A549 (cell line): ENCODE results near the gene KCNJ10. TPM values are rescaled to one million over a fixed set of nuclear protein-coding genes. Genes with fewer than 3 reads are reported as not detected.
"Not testable (repeated sequence)": the region's sequence is repeated elsewhere in the genome, so short reads cannot be mapped to it uniquely, and the experiment has no call there.

Source experiments
- ATAC-seq, 2 experiments: fragments of 200-7000 bp in 1 of 2; fragments of >200 bp in 1 of 2; cut with Nextera tagmentation in 1 of 2; cut with Tn5 transposase in 1 of 2; 3 replicates each; pipeline versions ENCODE4 v1.8.0 to v1.9.1; 2018 to 2020; ENCODE audit warnings: mild to moderate bottlenecking in 1 of 2, moderate library complexity in 1 of 2
- CTCF ChIA-PET: fragments of 300-600 bp; sonication (Branson Sonifier 250); formaldehyde crosslinking; extraction: SDS; loops from one replicate; lab custom pipeline; 2021; ENCODE audit warnings: antibody characterized with exemption, inconsistent platforms; lab: Yijun Ruan, JAX
- POLR2A ChIA-PET: fragments of 350-600 bp; formaldehyde crosslinking; extraction: SDS; loops from one replicate; lab custom pipeline; 2021; ENCODE audit warnings: antibody characterized with exemption, inconsistent platforms; lab: Yijun Ruan, JAX
- DNase-seq, 2 experiments: peaks; one replicate each; pipeline versions ENCODE4 v3.0.0 to v3.0.0-alpha.2; 2011 to 2016; ENCODE audit warnings: low read depth in 1 of 2, low spot score in 1 of 2
- FAIRE-seq: peaks from 2 replicates; lab custom pipeline; 2011; peaks lifted over from hg19 to GRCh38; lab: Jason Lieb, UNC
- H3K27ac ChIP-seq, 2 experiments: fragments of >200 bp; sonication (Bioruptor Twin); formaldehyde crosslinking; 3 replicates each; pipeline ENCODE4 v1.5.1; 2016 to 2017
- H3K4me1 ChIP-seq: fragments of >200 bp; sonication (Bioruptor Twin); formaldehyde crosslinking; 3 replicates; pipeline ENCODE4 v1.6.1; 2016
- H3K4me2 ChIP-seq: fragments of >200 bp; sonication (Bioruptor Twin); formaldehyde crosslinking; 3 replicates; pipeline ENCODE4 v1.6.1; 2016
- H3K4me3 ChIP-seq: fragments of >200 bp; sonication (Bioruptor Twin); formaldehyde crosslinking; 3 replicates; pipeline ENCODE4 v1.5.1; 2016
- H3K9me3 ChIP-seq: fragments of >200 bp; sonication (Bioruptor Twin); formaldehyde crosslinking; 3 replicates; pipeline ENCODE4 v1.6.1; 2016
- CBX8 ChIP-seq: fragments of 200-600 bp; sonication (generic); IDR thresholded peaks from 2 replicates; pipeline ENCODE4 v1.6.1; 2016
- CHD2 ChIP-seq: fragments of 150-350 bp; IDR thresholded peaks from 2 replicates; pipeline ENCODE4 v1.6.1; 2014; ENCODE audit warnings: low read length; ENCODE audit not compliant: partially characterized antibody
- ELK1 ChIP-seq: fragments of 150-350 bp; IDR thresholded peaks from 2 replicates; pipeline ENCODE4 v1.6.1; 2014; ENCODE audit warnings: low read depth, mild to moderate bottlenecking, low read length
- EP300 ChIP-seq, 2 experiments: fragments of >200 bp; sonication (Bioruptor Twin); formaldehyde crosslinking; IDR thresholded peaks; 2 replicates in 1 of 2; 3 replicates in 1 of 2; pipeline ENCODE4 v1.6.1; 2016 to 2017
- ESRRA ChIP-seq: fragments of 150-350 bp; IDR thresholded peaks from 2 replicates; pipeline ENCODE4 v1.6.1; 2014; ENCODE audit warnings: mild to moderate bottlenecking, low read length, borderline replicate concordance
- FOSB ChIP-seq: fragments of 250-450 bp; sonication (Bioruptor Pico); IDR thresholded peaks from 2 replicates; pipeline ENCODE4 v1.5.0; 2020; ENCODE audit warnings: mild to moderate bottlenecking, moderate library complexity
- FOSL2 ChIP-seq, 2 experiments: fragments of 450-650 bp in 1 of 2; fragments of >200 bp in 1 of 2; sonication (Bioruptor Twin) in 1 of 2; formaldehyde crosslinking; IDR thresholded peaks; 2 replicates each; pipeline versions ENCODE4 v1.5.0 to v1.6.1; 2016 to 2020; ENCODE audit warnings: mild to moderate bottlenecking in 1 of 2, moderate library complexity in 1 of 2
- FOXS1 ChIP-seq: fragments of 250-450 bp; sonication (Bioruptor Pico); IDR thresholded peaks from 2 replicates; pipeline ENCODE4 v1.5.0; 2020; ENCODE audit warnings: mild to moderate bottlenecking, moderate library complexity
- HDAC2 ChIP-seq: fragments of 200-600 bp; sonication (generic); IDR thresholded peaks from 2 replicates; pipeline ENCODE4 v1.6.1; 2016
- HES2 ChIP-seq: fragments of >200 bp; sonication (Bioruptor Twin); formaldehyde crosslinking; IDR thresholded peaks from 2 replicates; pipeline ENCODE4 v1.6.1; 2016
- KDM5A ChIP-seq: fragments of 200-600 bp; sonication (generic); IDR thresholded peaks from 2 replicates; pipeline ENCODE4 v1.6.1; 2016; ENCODE audit warnings: antibody characterized with exemption, mild to moderate bottlenecking
- MAFK ChIP-seq: fragments of 450-650 bp; IDR thresholded peaks from 2 replicates; pipeline ENCODE4 v1.6.1; 2014; ENCODE audit not compliant: partially characterized antibody
- MAX ChIP-seq: IDR thresholded peaks from 2 replicates; pipeline ENCODE4 v1.6.1; 2012
- MAZ ChIP-seq: fragments of 150-350 bp; IDR thresholded peaks from 2 replicates; pipeline ENCODE4 v1.6.1; 2014; ENCODE audit warnings: antibody characterized with exemption, low read depth, low read length, borderline replicate concordance
- PHF8 ChIP-seq: fragments of 200-600 bp; sonication (generic); IDR thresholded peaks from 2 replicates; pipeline ENCODE4 v1.6.1; 2016; ENCODE audit warnings: low read depth, mild to moderate bottlenecking, antibody characterized with exemption, moderate library complexity, borderline replicate concordance
- POLR2AphosphoS2 ChIP-seq: conservative IDR thresholded peaks from 2 replicates; pipeline ENCODE4 v1.6.1; 2012; ENCODE audit warnings: low read length, improper control_type of control experiment, inconsistent platforms
- SREBF2 ChIP-seq: fragments of 450-650 bp; IDR thresholded peaks from 2 replicates; pipeline ENCODE4 v1.6.1; 2014; ENCODE audit warnings: mild to moderate bottlenecking, moderate library complexity
- TFCP2L1 ChIP-seq: fragments of 250-450 bp; sonication (Bioruptor Pico); IDR thresholded peaks from 2 replicates; pipeline ENCODE4 v1.5.0; 2021; ENCODE audit warnings: mild to moderate bottlenecking
- TP53 ChIP-seq: fragments of 250-450 bp; sonication (Bioruptor Pico); IDR thresholded peaks from 2 replicates; pipeline ENCODE4 v1.5.0; 2021; ENCODE audit warnings: mild to moderate bottlenecking, moderate library complexity
- ZNF302 ChIP-seq: fragments of 250-450 bp; sonication (Bioruptor Pico); IDR thresholded peaks from 2 replicates; pipeline ENCODE4 v1.9.0; 2021; ENCODE audit warnings: inconsistent platforms, mild to moderate bottlenecking, moderate library complexity
- ZSCAN20 ChIP-seq: fragments of 250-450 bp; sonication (Bioruptor Pico); IDR thresholded peaks from 2 replicates; pipeline ENCODE4 v1.8.0; 2022; ENCODE audit warnings: mild to moderate bottlenecking, moderate library complexity
- WGBS: methylation state at CpG from one replicate; pipeline ENCODE4 v1.1.6; 2017; ENCODE audit errors: missing lambda C conversion rate; 5-methylcytosine and 5-hydroxymethylcytosine counted together
- polyA plus RNA-seq, 4 experiments: library from polyadenylated mRNA; depleted of rRNA in 3 of 4; stranded (reverse); fragments of >200 nt; fragmentation: RNase III in 1 of 4; extraction: RNeasy Plus Mini Kit Qiagen cat#74134 plus additional on column Dnase treatment in 1 of 4; gene quantifications; 2 replicates in 3 of 4; 3 replicates in 1 of 4; pipeline ENCODE4 v1.2.3, GENCODE V29; 2011 to 2017
- TF ChIP-seq, protein P1 (sequence below): fragments of 200-600 bp; sonication (generic); IDR thresholded peaks from 2 replicates; pipeline ENCODE4 v1.6.1; 2016; ENCODE audit warnings: antibody characterized with exemption, mild to moderate bottlenecking, moderate library complexity

KCNJ10 gene
- polyA plus RNA-seq, 2 of the 4 experiments (the other 2 are of a cell fraction), result 0.05 TPM; not detected in 1

GRCh38 chr1:160050619-160051018 is 19.3 kb downstream of the KCNJ10 start:
- H3K9me3 ChIP-seq, result no peaks in the 10 kb centered on the region
- no peak overlapping the region for H3K27ac ChIP-seq
- no peak overlapping the region for H3K4me3 ChIP-seq
- ChIA-PET POLR2A (no interaction called here), CTCF (interaction anchor here (30.0 kb wide), 1 partner anchor 33 kb away, joined by 409 read pairs; the partner anchor contains the start of gene KCNJ9)
- WGBS, result 53% methylated on average over 1 of the region's 1 CpG
- no peak overlapping the region for H3K4me2 ChIP-seq
- TF ChIP-seq KDM5A, result no peak
- no peak for TF ChIP-seq FOSB (CRISPR knock-in tag)
- TF ChIP-seq MAX, result no peak
- TF ChIP-seq MAFK, result no peak
- no peak for TF ChIP-seq FOXS1 (CRISPR knock-in tag)
- no peak for TF ChIP-seq FOSL2 (IDR thresholded peaks at IDR 0.05)
- TF ChIP-seq FOSL2 (CRISPR knock-in tag; IDR thresholded peaks at IDR 0.05), result no peak
- TF ChIP-seq PHF8, result no peak
- TF ChIP-seq HES2, result no peak
- TF ChIP-seq TP53 (CRISPR knock-in tag), result no peak
- TF ChIP-seq CBX8, result no peak
- no peak for DNase-seq
- no peak for ATAC-seq
- peaks cover 8% of the 10 kb centered on the region; the same call in 2 of the 3 replicates for H3K4me1 ChIP-seq
- FAIRE-seq, result no peak

- FAIRE-seq, H3K4me3 ChIP-seq, POLR2A ChIA-PET, H3K4me1 ChIP-seq, ATAC-seq, H3K4me2 ChIP-seq, DNase-seq, H3K27ac ChIP-seq, H3K9me3 ChIP-seq: not testable (repeated sequence)
- WGBS, result 24% methylated on average over 2 of the region's 2 CpGs
- CTCF ChIA-PET, result interaction anchor here (0.7 to 30.0 kb wide), 2 partner anchors 8 to 33 kb away, joined by 3 to 409 read pairs; partner anchors contain the start of gene KCNJ9
Measured at GRCh38 chr1:160050182-160050581, 19.8 kb downstream of the KCNJ10 start.

DNA sequence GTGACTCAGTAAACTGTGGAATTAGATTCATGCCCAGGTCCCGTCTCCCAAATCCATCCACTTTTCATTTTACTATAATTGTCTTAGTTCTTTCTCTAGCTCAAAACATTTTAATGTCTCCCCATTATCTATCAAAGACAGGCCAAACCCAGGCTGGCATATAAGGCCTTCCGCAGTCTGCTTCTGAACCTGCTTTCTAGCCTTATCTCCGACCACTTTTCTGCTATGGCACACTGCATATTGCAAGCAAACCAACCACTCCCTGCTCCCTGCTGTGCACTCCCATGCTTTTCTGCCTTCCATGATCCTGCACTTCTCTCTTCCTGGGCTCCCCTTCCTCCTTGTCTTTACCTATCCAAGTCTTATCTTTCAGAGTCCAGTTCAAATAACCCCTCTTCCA is 20.9 kb downstream of the KCNJ10 start:
- no peaks in the 10 kb centered on the region for H3K9me3 ChIP-seq
- CTCF ChIA-PET, result interaction anchor here (3.9 to 15.0 kb wide), 2 partner anchors 9 to 33 kb away, joined by 37 to 258 read pairs; partner anchors contain the start of gene KCNJ9
- DNase-seq, result no peak
- peaks cover 8% of the 10 kb centered on the region; the same call in 2 of the 3 replicates for H3K4me1 ChIP-seq
- no peak overlapping the region for H3K4me3 ChIP-seq
- H3K4me2 ChIP-seq, result no peak overlapping the region
- TF ChIP-seq POLR2AphosphoS2, result no peak
- no peak for TF ChIP-seq ELK1
- no peak for ATAC-seq
- POLR2A ChIA-PET, result no interaction called here
- FAIRE-seq, result no peak
- 34% methylated on average over 3 of the region's 3 CpGs for WGBS
- no peak overlapping the region for H3K27ac ChIP-seq

DNA sequence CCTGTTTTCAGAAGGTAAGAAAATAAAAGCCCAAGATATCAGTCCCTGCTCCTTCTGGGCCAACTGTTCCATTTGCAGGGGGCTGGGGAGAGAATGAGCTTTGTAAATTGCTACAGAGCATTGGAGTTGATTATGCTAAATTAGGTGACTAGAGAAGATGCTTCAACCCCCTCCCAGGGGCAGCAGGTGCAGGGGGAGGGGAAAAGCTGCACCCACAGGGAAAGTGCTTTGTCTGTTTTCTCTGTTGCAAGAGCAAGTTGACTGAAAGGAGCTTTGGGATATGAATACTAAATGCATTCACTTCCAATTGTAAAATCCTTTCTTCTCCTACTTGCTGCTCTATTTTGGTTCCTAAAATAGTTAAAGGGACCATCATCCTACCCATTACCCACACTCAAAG is 21.6 kb downstream of the KCNJ10 start:
- Histone ChIP-seq H3K9me3 (no peaks in the 10 kb centered on the region), H3K27ac (no peak overlapping the region), H3K4me1 (peaks cover 8% of the 10 kb centered on the region; the same call in 2 of the 3 replicates), H3K4me3 (no peak overlapping the region), H3K4me2 (no peak overlapping the region)
- TF ChIP-seq CHD2, result no peak
- no peak for TF ChIP-seq MAZ
- no peak for TF ChIP-seq TFCP2L1
- no peak for TF ChIP-seq ZSCAN20 (CRISPR knock-in tag)
- TF ChIP-seq EP300 (IDR thresholded peaks at IDR 0.05), result no peak
- TF ChIP-seq HDAC2, result no peak
- no peak for TF ChIP-seq POLR2AphosphoS2
- no peak for TF ChIP-seq ESRRA
- TF ChIP-seq, protein P1, sequence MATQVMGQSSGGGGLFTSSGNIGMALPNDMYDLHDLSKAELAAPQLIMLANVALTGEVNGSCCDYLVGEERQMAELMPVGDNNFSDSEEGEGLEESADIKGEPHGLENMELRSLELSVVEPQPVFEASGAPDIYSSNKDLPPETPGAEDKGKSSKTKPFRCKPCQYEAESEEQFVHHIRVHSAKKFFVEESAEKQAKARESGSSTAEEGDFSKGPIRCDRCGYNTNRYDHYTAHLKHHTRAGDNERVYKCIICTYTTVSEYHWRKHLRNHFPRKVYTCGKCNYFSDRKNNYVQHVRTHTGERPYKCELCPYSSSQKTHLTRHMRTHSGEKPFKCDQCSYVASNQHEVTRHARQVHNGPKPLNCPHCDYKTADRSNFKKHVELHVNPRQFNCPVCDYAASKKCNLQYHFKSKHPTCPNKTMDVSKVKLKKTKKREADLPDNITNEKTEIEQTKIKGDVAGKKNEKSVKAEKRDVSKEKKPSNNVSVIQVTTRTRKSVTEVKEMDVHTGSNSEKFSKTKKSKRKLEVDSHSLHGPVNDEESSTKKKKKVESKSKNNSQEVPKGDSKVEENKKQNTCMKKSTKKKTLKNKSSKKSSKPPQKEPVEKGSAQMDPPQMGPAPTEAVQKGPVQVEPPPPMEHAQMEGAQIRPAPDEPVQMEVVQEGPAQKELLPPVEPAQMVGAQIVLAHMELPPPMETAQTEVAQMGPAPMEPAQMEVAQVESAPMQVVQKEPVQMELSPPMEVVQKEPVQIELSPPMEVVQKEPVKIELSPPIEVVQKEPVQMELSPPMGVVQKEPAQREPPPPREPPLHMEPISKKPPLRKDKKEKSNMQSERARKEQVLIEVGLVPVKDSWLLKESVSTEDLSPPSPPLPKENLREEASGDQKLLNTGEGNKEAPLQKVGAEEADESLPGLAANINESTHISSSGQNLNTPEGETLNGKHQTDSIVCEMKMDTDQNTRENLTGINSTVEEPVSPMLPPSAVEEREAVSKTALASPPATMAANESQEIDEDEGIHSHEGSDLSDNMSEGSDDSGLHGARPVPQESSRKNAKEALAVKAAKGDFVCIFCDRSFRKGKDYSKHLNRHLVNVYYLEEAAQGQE, result no peak
- TF ChIP-seq TP53 (CRISPR knock-in tag), result no peak
- no peak for TF ChIP-seq SREBF2
- TF ChIP-seq ZNF302 (CRISPR knock-in tag), result no peak
- POLR2A ChIA-PET, result no interaction called here
- no peak for DNase-seq
- no peak for ATAC-seq
- CTCF ChIA-PET, result interaction anchor here (0.6 to 15.0 kb wide), 4 partner anchors 10 to 69 kb away, joined by 4 to 258 read pairs (median 20); partner anchors contain the start of gene KCNJ9
- no peak for FAIRE-seq
